ENCODE results near the gene HELQ.
"Not testable (repeated sequence)": the region's sequence is repeated elsewhere in the genome, so short reads cannot be mapped to it uniquely, and the experiment has no call there.

HELQ gene

GRCh38 chr4:83436680-83437079, 18.9 kb downstream of the HELQ start:
- Histone ChIP-seq H3K36me3 (ENCODE audit: control insufficient read depth, insufficient read depth, low read length) (peaks cover 6% of the 10 kb centered on the region), H3K27me3 (ENCODE audit: control insufficient read depth, insufficient read depth, low read length) (no peaks in the 10 kb centered on the region), H3K4me1 (ENCODE audit: control insufficient read depth, insufficient read depth, low read length) (no peaks in the 10 kb centered on the region), H3K9ac (ENCODE audit: low read length) (no peak overlapping the region), H3K27ac (ENCODE audit: low read depth, low read length) (no peak overlapping the region), H3K9me3 (ENCODE audit: control insufficient read depth, insufficient read depth, low read depth, low read length) (no peaks in the 10 kb centered on the region), H3K4me3 (ENCODE audit: low read depth, low read length) (no peak overlapping the region)

GRCh38 chr4:83431200-83431599, 24.4 kb downstream of the HELQ start:
- Histone ChIP-seq H3K36me3 (ENCODE audit: control insufficient read depth, insufficient read depth, low read length) (no peaks in the 10 kb centered on the region), H3K27me3 (ENCODE audit: control insufficient read depth, insufficient read depth, low read length) (no peaks in the 10 kb centered on the region), H3K9me3 (ENCODE audit: control insufficient read depth, insufficient read depth, low read depth, low read length) (no peaks in the 10 kb centered on the region), H3K27ac (ENCODE audit: low read depth, low read length) (no peak overlapping the region), H3K9ac (ENCODE audit: low read length) (no peak overlapping the region), H3K4me1 (ENCODE audit: control insufficient read depth, insufficient read depth, low read length) (no peaks in the 10 kb centered on the region), H3K4me3 (ENCODE audit: low read depth, low read length) (no peak overlapping the region)

DNA sequence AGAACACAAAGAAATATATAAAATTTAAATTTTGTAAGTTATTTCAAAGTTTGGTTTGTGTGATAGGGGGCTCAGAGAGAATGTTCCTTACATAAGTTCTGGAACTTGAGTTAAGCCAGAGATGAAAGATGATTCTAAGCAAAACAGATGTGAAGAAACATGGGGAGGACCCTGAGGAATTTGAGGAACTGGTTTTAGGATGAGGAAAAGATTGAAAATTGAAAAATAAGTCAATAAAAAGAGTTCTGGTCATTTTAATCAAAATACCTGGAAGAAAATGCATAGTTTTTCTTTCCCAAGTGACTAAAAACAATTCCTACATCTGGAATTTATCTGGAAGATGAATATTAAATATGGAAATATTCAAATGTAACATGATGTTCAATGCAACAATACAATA, 37.4 kb downstream of the HELQ start:
- H3K9me3 ChIP-seq (ENCODE audit: control insufficient read depth, insufficient read depth, low read depth, low read length): no peaks in the 10 kb centered on the region
- H3K36me3 ChIP-seq (ENCODE audit: control insufficient read depth, insufficient read depth, low read length): peaks cover 7% of the 10 kb centered on the region; the same call in 1 of the 2 replicates
- no peak overlapping the region for H3K4me3 ChIP-seq (ENCODE audit: low read depth, low read length)
- H3K27me3 ChIP-seq (ENCODE audit: control insufficient read depth, insufficient read depth, low read length): no peaks in the 10 kb centered on the region
- no peak overlapping the region for H3K27ac ChIP-seq (ENCODE audit: low read depth, low read length)
- no peak overlapping the region for H3K9ac ChIP-seq (ENCODE audit: low read length)
- H3K4me1 ChIP-seq (ENCODE audit: control insufficient read depth, insufficient read depth, low read length): no peaks in the 10 kb centered on the region

DNA sequence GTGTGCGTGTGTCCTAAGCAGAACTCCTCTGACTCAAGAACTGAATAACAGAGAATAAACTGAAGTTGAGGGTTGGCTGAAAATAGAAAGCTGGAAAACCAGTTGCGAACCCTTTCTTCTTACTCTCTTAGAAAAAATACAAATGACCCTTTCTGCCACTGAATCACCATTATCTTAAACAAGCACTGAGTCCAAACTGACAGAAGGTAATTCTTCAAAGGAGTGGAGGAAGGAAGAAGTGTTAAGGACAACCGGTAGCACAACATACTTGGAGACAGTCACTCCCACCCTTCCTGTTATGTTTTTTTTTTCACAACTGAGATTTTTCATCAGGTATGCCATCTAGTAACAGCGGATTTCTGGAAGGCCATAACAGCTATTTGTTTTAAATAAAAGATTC, 38.1 kb downstream of the HELQ start:
- no peak overlapping the region for H3K27ac ChIP-seq (ENCODE audit: low read depth, low read length)
- H3K27me3 ChIP-seq (ENCODE audit: control insufficient read depth, insufficient read depth, low read length): no peaks in the 10 kb centered on the region
- H3K9me3 ChIP-seq (ENCODE audit: control insufficient read depth, insufficient read depth, low read depth, low read length): no peaks in the 10 kb centered on the region
- no peaks in the 10 kb centered on the region for H3K4me1 ChIP-seq (ENCODE audit: control insufficient read depth, insufficient read depth, low read length)
- H3K4me3 ChIP-seq (ENCODE audit: low read depth, low read length): no peak overlapping the region
- no peak overlapping the region for H3K9ac ChIP-seq (ENCODE audit: low read length)
- H3K36me3 ChIP-seq (ENCODE audit: control insufficient read depth, insufficient read depth, low read length): peaks cover 7% of the 10 kb centered on the region; the same call in 1 of the 2 replicates

DNA sequence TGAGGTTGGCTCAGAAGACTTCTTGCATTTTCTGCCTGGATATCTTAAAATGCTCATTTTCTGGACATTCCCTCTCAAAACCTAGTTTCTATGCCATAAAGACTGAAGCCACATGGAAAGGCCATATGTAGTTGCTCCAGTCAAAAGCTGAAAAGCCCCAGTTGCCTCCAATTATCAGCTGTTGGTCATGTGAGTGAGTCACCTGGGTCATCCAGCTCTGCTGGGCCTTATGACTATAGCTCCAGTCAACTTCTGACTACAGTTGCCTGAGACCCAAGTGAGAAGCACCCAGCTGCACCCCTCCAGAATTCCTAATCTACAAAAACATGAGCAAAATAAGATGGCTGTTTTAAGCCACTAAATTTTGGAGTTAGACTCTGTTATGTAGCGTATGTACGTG, 41.9 kb downstream of the HELQ start:
- Histone ChIP-seq H3K4me1 (ENCODE audit: control insufficient read depth, insufficient read depth, low read length) (no peaks in the 10 kb centered on the region), H3K4me3 (ENCODE audit: low read depth, low read length) (no peak overlapping the region), H3K9me3 (ENCODE audit: control insufficient read depth, insufficient read depth, low read depth, low read length) (no peaks in the 10 kb centered on the region), H3K36me3 (ENCODE audit: control insufficient read depth, insufficient read depth, low read length) (peaks cover 3% of the 10 kb centered on the region; the same call in 1 of the 2 replicates), H3K27me3 (ENCODE audit: control insufficient read depth, insufficient read depth, low read length) (no peaks in the 10 kb centered on the region), H3K9ac (ENCODE audit: low read length) (no peak overlapping the region), H3K27ac (ENCODE audit: low read depth, low read length) (no peak overlapping the region)

DNA sequence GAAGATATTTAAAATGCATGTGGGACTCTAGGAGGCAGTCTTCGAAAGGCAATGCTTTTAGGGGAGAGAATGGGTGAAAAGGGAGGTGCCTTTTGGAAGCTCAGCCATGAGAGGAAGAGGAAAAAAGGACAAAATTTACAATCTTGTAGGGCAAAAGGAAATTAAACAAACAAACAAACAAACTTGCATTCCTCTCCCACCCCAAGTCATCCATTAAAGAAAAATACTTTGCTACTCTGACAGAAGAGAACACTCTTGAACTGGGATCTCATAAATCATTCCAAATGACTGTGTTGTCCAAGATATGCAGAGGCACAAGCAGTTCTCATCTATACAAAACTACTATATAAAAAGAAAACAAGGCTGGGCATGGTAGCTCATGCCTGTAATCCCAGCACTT, 46.7 kb downstream of the HELQ start:
- Histone ChIP-seq H3K27me3 (ENCODE audit: control insufficient read depth, insufficient read depth, low read length) (no peaks in the 10 kb centered on the region), H3K9ac (ENCODE audit: low read length) (no peak overlapping the region), H3K36me3 (ENCODE audit: control insufficient read depth, insufficient read depth, low read length) (peaks cover under 1% of the 10 kb centered on the region; the same call in 1 of the 2 replicates), H3K27ac (ENCODE audit: low read depth, low read length) (no peak overlapping the region), H3K9me3 (ENCODE audit: control insufficient read depth, insufficient read depth, low read depth, low read length) (no peaks in the 10 kb centered on the region), H3K4me3 (ENCODE audit: low read depth, low read length) (no peak overlapping the region), H3K4me1 (ENCODE audit: control insufficient read depth, insufficient read depth, low read length) (no peaks in the 10 kb centered on the region)

- Histone ChIP-seq H3K36me3 (ENCODE audit: control insufficient read depth, insufficient read depth, low read length) (no peaks in the 10 kb centered on the region), H3K9ac (ENCODE audit: low read length) (no peak overlapping the region), H3K27me3 (ENCODE audit: control insufficient read depth, insufficient read depth, low read length) (no peaks in the 10 kb centered on the region), H3K27ac (ENCODE audit: low read depth, low read length) (no peak overlapping the region), H3K4me3 (ENCODE audit: low read depth, low read length) (no peak overlapping the region), H3K9me3 (ENCODE audit: control insufficient read depth, insufficient read depth, low read depth, low read length) (no peaks in the 10 kb centered on the region), H3K4me1 (ENCODE audit: control insufficient read depth, insufficient read depth, low read length) (no peaks in the 10 kb centered on the region)
Observed at GRCh38 chr4:83405844-83406816, 49.5 kb downstream of the HELQ start.

- H3K4me1 ChIP-seq (ENCODE audit: control insufficient read depth, insufficient read depth, low read length); H3K4me3 ChIP-seq (ENCODE audit: low read depth, low read length); H3K27ac ChIP-seq (ENCODE audit: low read depth, low read length); H3K9me3 ChIP-seq (ENCODE audit: control insufficient read depth, insufficient read depth, low read depth, low read length); H3K9ac ChIP-seq (ENCODE audit: low read length); H3K36me3 ChIP-seq (ENCODE audit: control insufficient read depth, insufficient read depth, low read length): not testable (repeated sequence)
- H3K27me3 ChIP-seq (ENCODE audit: control insufficient read depth, insufficient read depth, low read length): peaks cover 15% of the 10 kb centered on the region
Observed at GRCh38 chr4:83398158-83398557, 57.5 kb downstream of the HELQ start.

- peaks cover 4% of the 10 kb centered on the region for H3K9me3 ChIP-seq (ENCODE audit: control insufficient read depth, insufficient read depth, low read depth, low read length)
Observed at GRCh38 chr4:83393908-83394307, 61.7 kb downstream of the HELQ start.

DNA sequence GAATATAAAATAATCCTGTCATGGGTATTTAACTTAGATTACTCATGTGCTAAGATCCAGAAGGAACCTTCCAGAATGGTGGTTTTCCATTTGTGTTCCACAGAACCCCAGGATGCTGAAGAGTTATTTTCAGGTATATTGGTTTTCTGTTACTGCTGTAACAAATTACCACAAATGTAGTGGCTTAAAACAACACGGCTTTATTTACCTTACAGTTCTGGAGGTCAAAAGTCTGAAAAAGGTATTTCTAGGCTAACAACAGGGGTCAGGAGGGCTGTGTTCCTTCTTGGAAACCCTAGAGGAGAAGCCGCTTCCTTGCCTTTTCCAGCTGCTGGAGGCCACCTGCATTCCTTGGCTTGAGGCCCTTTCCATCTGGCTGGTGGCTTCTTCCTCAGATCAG, 63.1 kb downstream of the HELQ start:
- H3K9ac ChIP-seq (ENCODE audit: low read length): no peak overlapping the region
- peaks cover 66% of the 10 kb centered on the region for H3K27me3 ChIP-seq (ENCODE audit: control insufficient read depth, insufficient read depth, low read length)
- peaks cover 3% of the 10 kb centered on the region for H3K9me3 ChIP-seq (ENCODE audit: control insufficient read depth, insufficient read depth, low read depth, low read length)
- no peak overlapping the region for H3K27ac ChIP-seq (ENCODE audit: low read depth, low read length)
- H3K4me3 ChIP-seq (ENCODE audit: low read depth, low read length): no peak overlapping the region
- H3K36me3 ChIP-seq (ENCODE audit: control insufficient read depth, insufficient read depth, low read length): no peaks in the 10 kb centered on the region
- H3K4me1 ChIP-seq (ENCODE audit: control insufficient read depth, insufficient read depth, low read length): peaks cover 30% of the 10 kb centered on the region

More at GRCh38 chr4:83393908-83394307, 61.7 kb downstream of the HELQ start:
- peaks cover 53% of the 10 kb centered on the region for H3K27me3 ChIP-seq (ENCODE audit: control insufficient read depth, insufficient read depth, low read length)
- no peak overlapping the region for H3K4me3 ChIP-seq (ENCODE audit: low read depth, low read length)
- H3K36me3 ChIP-seq (ENCODE audit: control insufficient read depth, insufficient read depth, low read length): no peaks in the 10 kb centered on the region
- no peak overlapping the region for H3K27ac ChIP-seq (ENCODE audit: low read depth, low read length)
- H3K9ac ChIP-seq (ENCODE audit: low read length): no peak overlapping the region
- peaks cover 24% of the 10 kb centered on the region for H3K4me1 ChIP-seq (ENCODE audit: control insufficient read depth, insufficient read depth, low read length)

DNA sequence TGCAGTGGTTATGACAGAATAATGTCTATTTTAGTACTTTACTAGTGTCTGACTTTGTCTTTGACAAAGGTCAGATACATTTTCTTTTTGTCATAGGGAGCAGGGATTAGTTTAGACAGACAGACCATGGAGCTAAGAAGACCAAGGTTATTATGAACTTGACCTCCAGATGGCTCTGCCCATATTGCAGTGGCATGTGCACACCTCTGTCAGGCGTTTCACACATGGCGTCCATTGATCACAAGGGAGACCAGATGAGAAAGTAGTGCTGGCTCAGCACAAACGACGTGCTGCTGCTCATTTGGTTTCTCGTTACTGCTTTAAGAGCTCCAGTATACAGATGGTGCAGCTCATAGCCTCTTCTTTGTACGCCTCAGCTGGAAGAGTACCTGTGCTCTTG, 64.7 kb downstream of the HELQ start:
- Histone ChIP-seq H3K4me3 (ENCODE audit: low read depth, low read length) (peak overlapping the region; percentile 26; the same call in 1 of the 2 replicates), H3K36me3 (ENCODE audit: control insufficient read depth, insufficient read depth, low read length) (no peaks in the 10 kb centered on the region), H3K27me3 (ENCODE audit: control insufficient read depth, insufficient read depth, low read length) (peaks cover 66% of the 10 kb centered on the region), H3K27ac (ENCODE audit: low read depth, low read length) (no peak overlapping the region), H3K9me3 (ENCODE audit: control insufficient read depth, insufficient read depth, low read depth, low read length) (no peaks in the 10 kb centered on the region), H3K9ac (ENCODE audit: low read length) (no peak overlapping the region), H3K4me1 (ENCODE audit: control insufficient read depth, insufficient read depth, low read length) (peaks cover 40% of the 10 kb centered on the region)

All from HUES6 (cell line).